HG02763 (cell line): ENCODE data around the gene RGS10.
"Not testable (repeated sequence)": the region's sequence is repeated elsewhere in the genome, so short reads cannot be mapped to it uniquely, and the experiment has no call there.

Experiments
- ATAC-seq: cut with Tn5 transposase; IDR thresholded peaks from one replicate; pipeline ENCODE4 v1.9.1; 2021; ENCODE audit warnings: mild to moderate bottlenecking, moderate library complexity; ENCODE audit not compliant: unreplicated experiment

RGS10 gene, protein sequence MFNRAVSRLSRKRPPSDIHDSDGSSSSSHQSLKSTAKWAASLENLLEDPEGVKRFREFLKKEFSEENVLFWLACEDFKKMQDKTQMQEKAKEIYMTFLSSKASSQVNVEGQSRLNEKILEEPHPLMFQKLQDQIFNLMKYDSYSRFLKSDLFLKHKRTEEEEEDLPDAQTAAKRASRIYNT

DNA sequence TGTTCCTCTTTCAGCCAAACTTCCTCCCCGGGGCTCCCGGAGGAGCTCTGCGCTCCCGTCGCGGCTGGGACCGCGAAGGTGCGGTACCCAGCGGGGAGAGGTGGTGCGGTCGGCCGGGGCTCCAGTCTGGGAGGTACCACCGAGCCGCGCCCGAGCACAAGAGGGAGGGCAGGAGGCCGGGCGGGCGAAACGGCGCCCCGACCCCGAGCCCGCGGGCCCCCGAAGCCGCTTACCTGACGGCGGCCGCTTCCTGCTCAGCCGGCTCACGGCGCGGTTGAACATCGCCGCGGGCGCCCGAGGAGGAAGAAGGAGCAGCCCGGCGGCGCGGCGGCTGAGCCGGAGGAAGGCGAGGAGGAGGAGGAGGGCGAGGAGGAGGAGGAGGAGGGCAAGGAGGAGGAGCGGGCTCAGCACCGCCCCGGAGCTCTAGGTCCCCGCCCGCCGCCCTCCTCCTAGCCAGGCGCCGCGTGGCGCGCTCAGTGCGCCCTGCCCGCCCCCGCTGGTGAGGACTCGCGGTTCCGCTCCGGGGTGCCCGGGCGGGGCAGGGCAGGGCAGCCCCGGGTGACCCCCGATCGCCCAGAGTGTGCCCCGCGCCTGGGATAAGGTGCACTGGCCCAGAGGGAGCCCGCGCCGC, at the start of gene RGS10:
Gene RGS10 (minus strand): TSS at position 363 of the 631 bp plus-strand sequence. CDS start 81 bp downstream, at position 282.
- peak; percentile 60 for ATAC-seq

DNA sequence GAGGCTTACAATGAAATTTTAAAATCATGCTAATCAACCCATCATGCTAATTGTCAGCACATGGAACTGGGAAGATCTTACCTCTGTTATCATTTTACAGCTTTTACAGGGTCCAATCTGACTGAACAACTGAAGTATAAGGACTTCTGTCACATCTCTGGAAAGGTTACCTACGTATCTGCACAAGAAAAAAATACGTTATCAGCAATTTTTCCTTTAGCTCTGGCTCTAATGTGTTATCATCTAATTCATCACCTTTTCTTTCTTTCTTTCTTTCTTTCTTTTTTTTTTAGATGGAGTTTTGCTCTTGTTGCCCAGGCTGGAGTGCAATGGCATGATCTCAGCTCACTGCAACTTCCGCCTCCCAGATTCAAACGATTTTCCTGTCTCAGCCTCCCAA, 45.6 kb upstream of the RGS10 start:
- ATAC-seq = no peak

DNA sequence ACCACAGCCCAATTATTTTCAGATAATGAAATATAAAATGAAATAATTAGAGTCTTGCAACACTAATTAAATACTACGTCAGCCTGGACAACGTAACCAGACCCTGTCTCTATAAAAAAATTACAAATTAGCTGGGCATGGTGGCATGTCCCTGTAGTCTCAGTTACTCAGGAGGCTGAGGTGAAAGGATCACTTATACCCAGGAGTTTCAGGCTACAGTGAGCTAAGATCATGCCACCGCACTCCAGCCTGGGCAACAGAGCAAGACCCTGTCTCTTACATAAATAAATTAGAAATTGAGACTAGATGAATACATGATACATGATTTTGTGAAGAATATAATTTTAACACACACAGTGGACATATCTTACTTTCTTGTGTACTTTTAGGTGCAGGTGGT, 35.8 kb upstream of the RGS10 start:
- no peak for ATAC-seq

DNA sequence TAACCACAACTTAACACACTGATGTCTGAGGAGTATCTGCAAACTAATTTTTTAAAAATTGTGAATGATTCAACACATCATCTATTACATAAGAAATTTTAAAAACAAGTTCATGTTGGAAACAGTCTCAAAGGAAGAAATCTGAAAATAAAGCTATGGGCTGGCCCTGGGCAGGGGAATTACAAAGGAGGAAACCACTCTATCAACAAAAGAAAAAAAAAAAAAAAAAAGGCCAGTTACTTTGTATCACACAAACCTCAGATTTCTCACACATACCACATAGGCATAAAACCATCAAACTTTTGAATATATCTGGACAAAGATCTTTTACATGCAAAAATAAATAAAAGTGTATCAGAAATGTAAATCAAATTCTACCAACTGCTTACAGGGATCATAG, 33.5 kb upstream of the RGS10 start:
- ATAC-seq = no peak

- ATAC-seq = no peak
These were observed 33.0 kb upstream of the RGS10 start for GRCh38 chr10:119575506-119575905.

DNA sequence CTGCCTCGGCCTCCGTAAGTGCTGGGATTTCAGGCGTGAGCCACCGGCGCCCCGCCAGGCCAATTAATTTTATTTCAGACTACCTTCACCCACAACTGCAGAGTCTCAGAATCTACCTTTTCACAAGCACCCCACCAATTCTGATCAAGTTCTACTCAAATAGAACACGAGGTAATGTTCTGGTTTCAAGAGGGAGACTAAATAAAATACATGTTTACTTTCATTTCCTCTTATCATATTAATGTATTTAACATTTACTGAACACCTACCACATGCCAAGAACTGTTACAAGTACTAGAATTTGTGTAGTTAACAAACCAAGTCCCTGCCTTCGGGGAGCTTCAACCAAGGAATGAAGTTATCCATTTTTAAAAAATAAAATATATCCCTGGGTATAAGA, 25.5 kb upstream of the RGS10 start:
- no peak for ATAC-seq

DNA sequence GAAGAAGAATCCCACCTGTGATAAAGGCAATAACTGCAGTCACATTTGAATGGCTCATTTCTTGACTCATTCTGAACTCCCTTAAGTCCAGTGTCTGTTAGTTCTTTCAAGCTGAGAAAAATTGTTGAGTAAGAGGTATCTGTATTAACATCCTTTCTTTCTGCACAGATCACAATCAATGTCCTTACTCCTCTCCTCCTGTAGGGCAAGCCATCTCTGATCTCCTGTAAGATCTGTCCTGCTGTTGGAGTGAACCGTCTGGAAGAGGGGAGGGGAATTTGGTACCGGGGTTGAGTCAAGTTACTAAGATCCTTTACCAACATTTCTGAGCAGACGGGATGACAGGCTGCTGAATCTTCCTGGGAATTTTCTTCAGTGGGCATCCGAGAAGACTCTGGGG, 19.6 kb upstream of the RGS10 start:
- ATAC-seq = no peak

- ATAC-seq = not testable (repeated sequence)
These were observed 17.0 kb upstream of the RGS10 start for GRCh38 chr10:119559511-119559910.

GRCh38 chr10:119556081-119556480, 13.6 kb upstream of the RGS10 start:
- ATAC-seq = not testable (repeated sequence)

DNA sequence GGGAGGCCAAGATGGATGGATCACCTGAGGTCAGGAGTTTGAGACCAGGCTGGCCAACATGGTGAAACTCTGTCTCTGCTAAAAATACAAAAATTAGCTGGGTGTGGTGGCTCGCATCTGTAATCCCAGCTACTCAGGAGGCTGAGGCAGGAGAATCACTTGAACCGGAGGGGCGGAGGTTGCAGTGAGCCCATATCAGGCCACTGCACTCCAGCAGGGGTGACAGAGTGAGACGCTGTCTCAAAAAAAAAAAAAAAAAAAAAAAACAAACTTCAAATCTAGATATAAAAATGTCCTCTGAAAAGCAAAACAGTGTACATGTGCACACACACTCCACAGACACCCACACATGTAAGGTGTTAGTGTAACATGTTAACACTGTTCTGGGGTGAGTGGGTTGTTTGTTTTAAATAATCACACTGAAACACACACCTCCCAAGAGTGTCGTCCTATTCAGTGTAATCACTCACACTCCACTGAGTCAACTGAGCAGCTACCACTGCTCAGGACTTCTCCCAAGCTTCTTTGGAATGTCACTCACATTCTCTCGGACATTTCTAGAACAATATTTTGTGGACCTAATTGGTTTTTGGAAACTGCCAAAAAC, 12.8 kb upstream of the RGS10 start:
- ATAC-seq = no peak

GRCh38 chr10:119550827-119551226, 8.3 kb upstream of the RGS10 start:
- ATAC-seq = no peak

DNA sequence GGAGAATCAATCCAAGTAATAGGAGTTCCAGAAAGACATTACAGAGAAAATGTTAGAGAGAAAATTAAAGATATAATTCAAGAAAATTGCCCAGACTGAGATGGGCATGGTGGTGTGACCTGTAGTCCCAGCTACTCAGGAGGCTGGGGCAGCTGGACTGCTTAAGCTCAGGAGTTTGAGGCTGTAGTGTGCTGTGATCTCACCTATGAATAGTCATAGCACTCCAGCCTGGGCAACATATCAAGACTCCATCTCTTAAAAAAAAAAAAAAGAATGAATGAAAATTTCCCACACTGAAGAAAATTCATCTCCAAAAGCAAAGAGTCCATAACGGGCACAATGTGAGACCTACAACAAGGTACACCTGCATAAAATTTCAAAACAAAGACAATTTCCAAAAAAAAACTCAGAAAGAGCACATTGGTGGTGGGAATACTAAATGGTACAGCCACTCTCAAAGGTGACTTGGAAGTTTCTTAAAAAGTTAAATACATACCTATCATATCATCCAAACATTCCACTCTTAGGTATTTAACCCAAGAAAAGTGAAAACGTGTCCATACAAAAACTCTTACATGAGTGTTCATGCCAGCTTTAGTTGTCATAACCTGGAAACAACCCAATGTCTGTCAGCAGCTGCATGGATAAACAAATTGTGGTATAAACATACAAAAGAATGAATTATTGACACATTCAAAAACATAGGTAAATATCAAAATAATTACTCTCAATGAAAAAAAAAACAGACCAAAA, 6.9 kb upstream of the RGS10 start:
- ATAC-seq = no peak

DNA sequence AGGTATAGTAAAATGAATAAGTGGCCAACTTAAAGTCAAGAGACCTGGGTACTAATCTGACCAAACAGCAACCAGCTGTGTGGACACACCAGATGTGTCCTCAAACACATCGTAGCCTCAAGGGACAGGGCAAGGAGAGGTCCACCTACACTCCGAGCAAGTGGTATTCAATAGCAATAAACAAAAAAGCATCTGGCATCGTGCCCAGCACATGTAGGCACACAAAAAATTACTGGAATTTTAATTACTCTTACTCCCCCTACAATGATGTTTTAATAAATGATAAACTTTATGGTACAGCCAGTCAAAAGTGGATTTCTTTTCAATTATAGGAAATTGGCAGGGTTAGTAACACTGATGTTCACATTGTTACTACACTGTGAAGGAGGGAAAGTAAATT, 3.5 kb upstream of the RGS10 start:
- no peak for ATAC-seq

- no peak for ATAC-seq
These were observed 2.8 kb upstream of the RGS10 start for GRCh38 chr10:119545310-119545709.

DNA sequence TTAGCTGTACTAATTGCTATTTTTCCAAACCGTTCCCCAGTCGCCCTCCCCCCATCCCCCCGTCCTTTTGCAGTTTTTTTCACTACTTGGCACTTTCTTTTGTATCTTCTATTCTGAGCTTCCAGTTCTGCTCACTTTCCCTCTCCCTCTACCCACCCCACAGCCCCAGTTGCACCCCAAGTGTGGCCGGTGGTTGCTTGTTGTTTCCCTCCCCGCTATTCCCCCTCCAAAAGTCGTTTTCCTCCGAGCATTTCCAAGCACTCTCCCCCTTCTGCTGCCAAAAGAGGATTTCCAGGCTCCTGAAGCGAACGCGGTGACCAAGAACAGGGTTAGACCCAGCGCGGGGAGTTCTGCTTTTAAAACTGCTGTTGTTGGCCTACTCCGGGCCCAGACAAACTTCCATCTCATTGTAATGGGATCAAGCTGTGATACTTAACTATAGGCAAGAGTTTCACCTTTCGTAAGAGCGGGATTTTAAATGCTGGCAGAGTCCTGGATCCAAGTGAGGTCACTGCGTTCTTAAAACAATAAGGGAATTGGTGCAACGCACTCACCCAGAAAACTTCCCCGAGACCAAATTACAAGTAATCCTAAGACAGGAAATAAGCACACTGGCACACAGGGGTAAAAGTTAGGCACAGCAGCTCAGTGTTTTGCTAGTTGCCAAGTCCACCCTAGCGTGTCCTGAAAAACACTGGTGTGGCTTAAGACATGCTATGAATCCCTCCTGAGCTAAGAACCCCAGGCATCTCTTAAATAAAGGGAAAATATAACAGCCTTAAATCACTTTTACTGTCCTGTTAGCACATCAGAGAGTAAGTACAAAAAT, 1.5 kb upstream of the RGS10 start:
- ATAC-seq = no peak

DNA sequence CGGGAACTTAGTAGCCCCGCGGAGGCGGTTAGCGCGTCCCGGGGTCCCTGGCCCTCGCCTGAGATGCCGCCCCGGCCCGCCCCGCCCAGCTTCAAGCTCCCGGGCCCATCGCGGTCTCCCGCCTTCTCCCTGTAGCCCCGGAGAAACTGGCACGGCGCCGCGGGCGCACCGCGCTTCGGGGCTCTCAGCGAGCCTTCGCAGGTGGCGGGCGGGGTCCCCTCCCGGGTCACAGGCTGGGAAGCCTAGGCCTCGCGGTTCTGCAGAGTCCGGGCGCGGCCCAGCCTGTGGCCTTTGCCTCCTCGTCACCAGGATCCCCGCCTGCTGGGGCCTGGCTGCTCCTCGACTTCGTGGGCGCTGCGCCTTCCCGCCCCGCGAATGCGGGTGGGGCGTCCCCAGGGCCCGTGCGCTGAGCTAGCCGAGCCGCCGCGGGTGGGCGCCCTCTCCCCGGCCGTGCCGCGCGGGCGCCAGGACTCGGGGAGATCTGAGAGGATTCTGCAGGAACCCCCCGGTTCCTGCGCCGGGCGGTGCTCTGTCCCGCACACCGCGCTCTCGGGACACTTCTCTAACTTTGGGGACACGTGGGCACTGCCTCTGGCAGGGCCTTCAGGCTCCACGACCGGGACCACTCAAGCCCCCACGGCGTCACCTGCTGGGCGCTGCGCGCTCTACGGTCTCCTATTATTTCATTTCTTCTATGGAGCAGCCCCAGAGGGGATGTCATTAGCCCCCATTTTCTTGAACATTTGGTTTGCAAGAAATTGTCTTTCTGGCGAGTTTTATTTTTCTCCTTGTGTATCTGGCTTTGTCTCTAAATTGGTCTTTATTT, 682 bp upstream of the RGS10 start:
- peak; percentile 32 for ATAC-seq

- no peak for ATAC-seq
These were observed 811 bp downstream of the RGS10 start for GRCh38 chr10:119541459-119542356.

DNA sequence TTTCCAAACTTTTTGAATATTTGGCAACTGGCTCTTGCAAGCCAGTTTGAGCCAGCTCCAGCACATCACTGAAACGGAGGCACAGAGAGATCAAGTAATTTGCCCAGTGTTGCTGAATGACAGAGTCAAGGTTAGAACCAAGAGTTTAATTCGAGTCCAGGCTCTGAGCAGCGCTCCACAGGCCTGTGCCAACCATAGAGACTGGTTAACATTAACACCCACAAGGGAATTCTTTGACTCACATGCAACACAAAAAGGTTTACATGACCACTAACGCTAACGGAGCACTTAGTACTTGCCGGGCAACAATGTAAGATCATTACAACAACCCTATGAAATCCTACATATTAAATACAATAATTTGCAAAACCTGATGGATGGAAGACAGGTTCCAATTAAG, 1.5 kb downstream of the RGS10 start:
- no peak for ATAC-seq

DNA sequence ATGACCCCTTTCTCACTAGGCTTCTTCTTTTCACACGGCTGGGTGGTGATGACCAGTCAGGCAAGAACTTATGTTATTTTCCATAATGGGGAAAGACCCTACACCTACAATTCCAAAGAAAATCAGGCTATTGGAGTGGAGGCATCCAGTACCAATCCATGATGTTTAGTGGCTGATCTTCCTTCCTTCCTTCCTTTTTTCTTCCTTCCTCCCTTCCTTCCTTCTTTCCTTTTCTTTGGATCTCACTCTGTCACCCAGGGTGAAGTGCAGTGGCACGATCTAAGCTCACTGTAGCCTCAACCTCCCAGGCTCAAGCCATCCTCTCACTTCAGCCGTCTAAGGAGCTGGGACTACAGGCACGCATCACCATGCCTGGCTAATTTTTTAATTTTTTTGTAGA, 2.5 kb downstream of the RGS10 start:
- ATAC-seq = no peak
